SJCRH30 (cell line): ENCODE results near the gene KCTD1. TPM values are rescaled to one million over a fixed set of nuclear protein-coding genes. Genes with fewer than 3 reads are reported as not detected.

Experiments used
- DNase-seq, 2 experiments: peaks; one replicate each; pipeline ENCODE4 v3.0.0-alpha.2; 2015 to 2020
- H3K27ac ChIP-seq: fragments of 250-450 bp; sonication (Bioruptor Pico); 2 replicates; pipeline ENCODE4 v1.5.1; 2020; ENCODE audit warnings: mild to moderate bottlenecking, moderate library complexity
- H3K27me3 ChIP-seq: fragments of 250-450 bp; sonication (Bioruptor Pico); 2 replicates; pipeline ENCODE4 v1.5.1; 2020; ENCODE audit warnings: mild to moderate bottlenecking, moderate library complexity
- H3K36me3 ChIP-seq: fragments of 250-450 bp; sonication (Bioruptor Pico); 2 replicates; pipeline ENCODE4 v1.5.1; 2020; ENCODE audit warnings: mild to moderate bottlenecking, moderate library complexity
- H3K4me1 ChIP-seq: fragments of 250-450 bp; sonication (Bioruptor Pico); 2 replicates; pipeline ENCODE4 v1.5.1; 2020; ENCODE audit warnings: mild to moderate bottlenecking, moderate library complexity
- H3K4me3 ChIP-seq: fragments of 250-450 bp; sonication (Bioruptor Pico); 2 replicates; pipeline ENCODE4 v1.5.1; 2020; ENCODE audit warnings: mild to moderate bottlenecking, moderate library complexity
- H3K9me3 ChIP-seq: fragments of 250-450 bp; sonication (Bioruptor Pico); replicated peaks from 2 replicates; pipeline ENCODE4 v1.5.1; 2020; ENCODE audit warnings: mild to moderate bottlenecking, moderate library complexity
- total RNA-seq: library from RNA; depleted of rRNA; stranded (reverse); fragments of >200 nt; shearing (Covaris generic); gene quantifications from 2 replicates; pipeline ENCODE4 v1.2.3, GENCODE V29; 2014; rRNA removed

Gene KCTD1
- total RNA-seq, result 9.5 and 9.7 TPM in 2 replicates

DNA sequence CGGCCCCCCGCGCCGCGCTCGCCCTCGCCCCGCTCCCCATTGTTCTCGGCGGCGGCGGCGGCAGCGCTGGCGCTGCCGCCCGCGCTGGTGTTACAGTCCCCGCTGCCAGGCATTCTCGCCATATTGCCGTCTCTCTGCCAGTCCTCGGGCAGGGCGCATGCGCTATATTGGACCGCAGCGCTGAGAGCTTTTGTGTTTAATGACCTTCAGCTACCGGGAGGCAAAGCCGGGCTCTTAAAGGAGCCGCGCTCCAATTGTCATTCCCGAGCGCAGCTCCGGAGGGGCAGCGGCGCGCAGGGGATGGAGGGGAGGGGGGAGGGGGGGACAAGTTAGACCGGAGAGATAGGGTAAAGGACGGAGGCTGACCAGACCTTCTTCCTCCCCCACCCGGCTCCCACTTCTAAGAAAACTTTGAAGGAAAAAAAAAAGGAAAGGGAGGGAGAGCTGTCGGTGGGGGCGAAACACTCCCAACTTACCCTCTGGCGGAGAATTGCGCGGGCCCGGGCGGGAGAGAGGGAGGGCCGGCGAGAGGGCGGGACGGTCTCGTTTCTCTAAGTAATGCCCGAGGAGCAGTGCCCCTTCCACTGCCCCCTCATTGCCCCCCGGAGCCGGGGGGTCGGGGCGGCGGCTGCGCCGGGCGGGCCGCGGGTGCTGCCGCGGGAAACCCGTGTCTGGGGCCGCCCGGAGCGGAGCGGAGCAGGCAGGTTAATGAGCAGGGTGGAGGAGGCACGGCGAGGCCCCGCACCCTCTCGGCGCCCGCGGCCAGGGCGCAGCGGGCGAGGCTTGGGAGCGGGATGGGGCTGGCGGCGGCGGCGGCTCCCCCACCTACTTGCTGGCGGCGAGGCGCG, at the start of gene KCTD1:
Gene KCTD1 (minus strand): TSS at position 139 of the 848 bp plus-strand sequence. CDS start 17 bp downstream, at position 122.
- Histone ChIP-seq H3K27ac (peak within 1 kb of the TSS; percentile 37; the same call in 1 of the 2 replicates), H3K4me1 (no peaks in the 10 kb centered on the region), H3K36me3 (no peaks in the 10 kb centered on the region), H3K27me3 (no peaks in the 10 kb centered on the region), H3K9me3 (no peaks in the 10 kb centered on the region), H3K4me3 (peak within 1 kb of the TSS; percentile 72)
- DNase-seq, result peak; percentile 81 to 89

DNA sequence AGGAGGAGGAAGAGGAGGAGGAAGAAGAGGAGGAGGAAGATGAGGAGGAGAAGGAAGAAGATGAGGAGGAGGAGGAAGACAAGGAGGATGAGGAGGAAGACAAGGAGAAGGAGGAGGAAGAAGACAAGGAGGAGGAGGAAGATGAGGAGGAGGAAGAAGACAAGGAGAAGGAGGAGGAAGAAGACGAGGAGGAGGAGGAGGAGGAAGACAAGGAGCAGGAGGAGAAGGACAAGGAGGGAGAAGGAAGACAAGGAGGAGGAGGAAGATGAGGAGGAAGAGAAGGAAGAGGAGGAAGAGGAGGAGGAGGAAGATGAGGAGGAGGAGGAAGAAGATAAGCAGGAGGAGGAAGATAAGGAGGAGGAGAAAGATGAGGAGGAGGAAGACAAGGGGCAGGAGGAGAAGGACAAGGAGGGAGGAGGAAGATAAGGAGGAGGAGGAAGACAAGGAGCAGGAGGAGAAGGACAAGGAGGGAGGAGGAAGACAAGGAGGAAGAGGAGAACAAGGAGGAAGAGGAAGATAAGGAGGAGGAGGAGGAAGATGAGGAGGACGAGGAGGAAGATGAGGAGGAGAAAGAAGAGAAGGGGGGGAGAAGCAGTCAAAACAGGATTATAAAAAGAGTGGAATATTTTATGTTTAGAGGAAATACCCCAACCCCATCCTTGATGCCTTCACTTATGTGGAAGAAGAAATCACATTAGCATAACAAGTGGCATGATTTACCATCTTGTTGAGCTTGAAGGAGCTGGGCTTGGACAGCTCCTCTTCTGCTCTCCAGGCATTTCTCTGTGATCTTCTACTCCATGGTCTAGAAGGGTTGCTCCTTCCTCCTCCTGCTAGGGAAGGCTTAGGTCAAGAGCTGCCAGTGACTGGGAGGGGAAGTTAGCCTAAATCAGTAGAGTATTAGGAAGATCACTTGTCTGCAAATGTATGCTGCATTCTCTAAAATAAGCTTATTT, 45.3 kb upstream of the KCTD1 start:
- Histone ChIP-seq H3K4me3 (no peak overlapping the region), H3K36me3 (no peaks in the 10 kb centered on the region), H3K27ac (no peak overlapping the region), H3K9me3 (no peaks in the 10 kb centered on the region), H3K27me3 (no peaks in the 10 kb centered on the region), H3K4me1 (no peaks in the 10 kb centered on the region)
- DNase-seq, result no peak

DNA sequence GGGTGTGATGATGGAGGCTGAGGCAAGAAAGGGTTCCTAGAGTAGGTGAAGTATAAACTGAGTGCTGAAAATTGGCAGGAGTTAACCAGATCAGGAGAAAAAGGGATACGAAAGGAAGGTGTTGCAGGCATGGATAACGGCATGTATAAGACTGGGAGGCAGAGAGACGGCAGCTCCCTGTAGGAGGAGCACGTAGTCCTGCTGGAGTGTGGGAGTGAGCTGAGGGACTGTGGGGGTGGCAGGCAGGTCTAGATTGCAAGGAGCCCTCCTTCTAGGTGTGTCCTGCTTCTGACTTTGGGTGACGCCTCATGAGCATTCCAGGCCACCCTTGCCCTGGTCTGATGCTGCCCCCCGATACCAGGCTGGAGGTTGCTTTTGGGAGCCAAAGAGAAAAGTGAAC, 36.4 kb upstream of the KCTD1 start:
- Histone ChIP-seq H3K9me3 (no peaks in the 10 kb centered on the region), H3K36me3 (no peaks in the 10 kb centered on the region), H3K4me1 (no peaks in the 10 kb centered on the region), H3K27ac (no peak overlapping the region), H3K4me3 (no peak overlapping the region), H3K27me3 (no peaks in the 10 kb centered on the region)
- DNase-seq, result no peak

DNA sequence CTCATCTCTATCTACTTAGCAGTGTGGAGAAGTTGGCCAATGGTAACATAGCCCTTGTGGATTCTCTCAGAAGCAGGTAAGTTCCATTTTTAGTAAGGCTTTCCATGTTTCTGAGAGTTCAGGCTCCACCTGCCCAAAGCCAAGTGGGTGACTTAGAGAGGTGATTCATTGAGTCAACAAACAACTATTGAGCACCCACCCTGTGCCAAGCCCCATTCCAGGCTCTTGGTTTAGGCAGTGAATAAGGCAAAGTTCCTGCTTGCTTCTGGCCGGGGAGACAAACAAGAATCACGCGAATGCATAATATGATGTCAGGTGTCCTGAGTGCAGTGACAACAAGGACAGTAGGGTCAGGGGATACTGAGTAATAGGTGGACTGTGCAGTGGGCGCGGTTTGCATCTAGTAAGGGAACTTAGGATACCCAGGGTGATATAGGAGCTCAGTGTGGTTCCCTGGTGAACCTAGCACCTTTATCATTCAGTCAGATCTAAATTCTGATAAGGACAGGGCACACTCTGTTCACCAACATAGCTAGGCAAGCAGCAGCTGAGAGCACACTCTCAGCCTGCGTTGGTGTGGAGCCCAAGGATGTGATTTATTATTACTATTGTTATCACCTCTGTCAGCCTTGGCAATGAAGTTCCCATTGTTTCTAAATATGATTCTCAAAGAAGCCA, 31.7 kb upstream of the KCTD1 start:
- Histone ChIP-seq H3K27ac (no peak overlapping the region), H3K4me1 (no peaks in the 10 kb centered on the region), H3K4me3 (no peak overlapping the region), H3K27me3 (no peaks in the 10 kb centered on the region), H3K36me3 (no peaks in the 10 kb centered on the region), H3K9me3 (no peaks in the 10 kb centered on the region)
- no peak for DNase-seq

DNA sequence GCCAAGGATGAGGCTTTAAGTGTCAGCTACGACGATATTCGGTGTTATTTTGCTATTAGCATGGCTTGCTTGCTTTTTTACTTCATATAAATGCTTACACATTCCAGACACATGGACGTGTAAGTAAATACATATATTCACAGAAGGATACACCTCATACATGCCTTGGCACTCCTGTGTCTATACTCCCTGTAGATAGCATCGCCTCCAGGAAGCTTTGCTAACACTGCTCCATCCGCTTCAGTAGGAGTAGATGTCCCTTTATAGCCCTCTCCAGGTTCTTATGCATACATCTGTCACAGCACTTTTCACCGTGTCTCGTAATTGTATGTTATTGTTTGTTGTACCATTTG, 27.5 kb upstream of the KCTD1 start:
- H3K4me1 ChIP-seq, result no peaks in the 10 kb centered on the region
- H3K9me3 ChIP-seq, result no peaks in the 10 kb centered on the region
- no peaks in the 10 kb centered on the region for H3K36me3 ChIP-seq
- H3K27me3 ChIP-seq, result no peaks in the 10 kb centered on the region
- DNase-seq, result peak in 1 of 2 experiments; percentile 1
- H3K4me3 ChIP-seq, result peak overlapping the region; percentile 54
- peak overlapping the region; percentile 25; the same call in 1 of the 2 replicates for H3K27ac ChIP-seq

DNA sequence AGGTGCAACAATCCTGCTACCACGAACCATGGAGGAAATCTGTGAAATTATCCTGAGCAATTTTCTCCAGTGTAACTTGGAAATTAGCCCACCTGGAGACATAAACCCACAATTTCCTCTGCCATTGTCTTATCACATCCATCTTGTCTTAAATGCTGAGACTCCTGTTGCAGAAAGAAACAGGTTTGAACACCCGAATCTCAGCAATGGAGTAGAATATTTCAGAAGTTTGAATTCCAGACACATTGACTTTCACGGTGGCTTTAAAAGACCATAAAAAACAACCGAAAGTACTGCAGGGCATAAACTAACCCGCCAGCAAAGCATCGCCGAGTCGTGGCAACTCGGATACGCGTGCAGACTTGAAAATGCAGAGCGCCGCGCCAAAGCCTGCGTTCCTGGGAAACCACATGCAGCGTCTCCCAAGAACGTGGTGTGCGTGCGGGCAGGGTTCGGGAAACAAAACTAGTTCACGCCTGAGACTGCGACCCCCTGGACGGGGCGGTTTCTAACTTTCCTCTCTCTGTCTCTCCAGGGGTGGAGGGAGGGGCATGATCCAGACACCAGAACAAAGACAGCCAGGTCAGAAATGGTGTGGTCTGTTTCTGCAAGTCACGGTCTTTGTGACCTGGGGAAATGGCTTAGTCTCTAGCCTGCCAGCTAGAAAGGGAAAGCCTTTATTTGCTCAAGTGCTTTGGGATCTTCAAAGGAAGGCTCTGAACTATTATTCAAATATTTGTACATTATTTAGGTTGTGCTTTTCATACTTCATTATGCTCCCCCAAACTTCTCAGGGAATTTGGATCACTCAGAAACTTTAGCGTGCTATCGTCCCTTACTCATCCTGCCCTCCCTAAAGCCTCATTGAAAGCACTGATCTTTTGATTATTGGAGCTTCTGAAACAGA, 26.9 kb upstream of the KCTD1 start:
- H3K4me1 ChIP-seq, result no peaks in the 10 kb centered on the region
- H3K27ac ChIP-seq, result peak overlapping the region; percentile 25; the same call in 1 of the 2 replicates
- H3K9me3 ChIP-seq, result no peaks in the 10 kb centered on the region
- DNase-seq, result peak; percentile 29 to 39
- peak overlapping the region; percentile 54 for H3K4me3 ChIP-seq
- no peaks in the 10 kb centered on the region for H3K36me3 ChIP-seq
- H3K27me3 ChIP-seq, result no peaks in the 10 kb centered on the region

DNA sequence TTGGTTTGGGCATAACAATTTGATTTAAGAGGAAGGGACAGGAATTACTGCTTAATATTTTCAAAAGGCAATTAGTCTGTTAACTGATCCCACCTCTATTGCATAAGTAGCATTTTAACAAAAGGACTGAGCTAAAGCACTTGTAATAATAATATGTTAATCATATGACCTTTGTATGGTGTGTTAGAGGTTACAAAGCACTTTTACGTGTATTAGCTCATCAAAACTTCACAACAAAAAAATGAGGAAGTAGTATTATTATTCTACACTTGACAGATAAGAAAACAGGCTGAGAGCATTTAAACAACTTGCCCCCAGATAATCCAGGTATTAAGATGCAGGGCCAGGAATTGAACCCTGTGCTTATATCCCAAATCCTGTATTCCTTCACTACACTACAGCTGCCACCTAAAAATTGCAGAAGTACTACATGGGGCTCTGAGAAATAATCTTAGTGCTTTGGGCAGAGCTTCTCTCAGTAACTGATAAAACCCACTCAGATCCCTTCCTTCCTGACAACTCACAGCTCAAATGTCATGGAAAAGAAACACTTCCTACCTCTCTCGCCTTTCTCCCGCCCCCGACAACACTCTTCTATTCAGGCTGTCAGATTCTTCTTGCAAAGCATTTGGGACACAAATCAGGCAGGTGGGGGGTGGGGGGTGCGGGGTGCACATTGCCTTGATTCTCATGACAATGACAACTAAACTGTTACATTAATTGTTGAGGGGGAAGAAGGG, 20.7 kb upstream of the KCTD1 start:
- no peak for DNase-seq
- Histone ChIP-seq H3K4me1 (no peaks in the 10 kb centered on the region), H3K9me3 (no peaks in the 10 kb centered on the region), H3K27me3 (no peaks in the 10 kb centered on the region), H3K27ac (no peak overlapping the region), H3K36me3 (no peaks in the 10 kb centered on the region), H3K4me3 (no peak overlapping the region)

DNA sequence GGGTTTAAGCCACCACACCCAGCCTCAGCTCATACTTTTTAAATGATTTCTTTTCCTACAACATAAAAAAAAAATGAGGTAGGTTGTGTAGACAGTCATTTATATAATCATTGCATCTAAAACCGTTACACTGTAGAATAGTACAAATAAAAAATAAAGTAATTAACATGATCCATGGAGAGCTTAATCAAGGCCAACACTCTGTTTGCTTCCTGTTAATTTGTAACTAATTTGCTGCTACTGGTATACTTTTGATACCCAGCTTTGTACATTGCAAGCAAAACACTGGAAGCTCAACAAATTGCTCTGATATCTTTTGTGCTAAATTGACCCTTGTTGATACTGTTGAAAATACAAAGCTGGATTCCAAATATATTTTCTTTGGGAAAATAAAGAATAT, 20.2 kb upstream of the KCTD1 start:
- H3K27me3 ChIP-seq, result no peaks in the 10 kb centered on the region
- H3K36me3 ChIP-seq, result no peaks in the 10 kb centered on the region
- no peak for DNase-seq
- no peak overlapping the region for H3K4me3 ChIP-seq
- no peaks in the 10 kb centered on the region for H3K4me1 ChIP-seq
- no peak overlapping the region for H3K27ac ChIP-seq
- H3K9me3 ChIP-seq, result no peaks in the 10 kb centered on the region

DNA sequence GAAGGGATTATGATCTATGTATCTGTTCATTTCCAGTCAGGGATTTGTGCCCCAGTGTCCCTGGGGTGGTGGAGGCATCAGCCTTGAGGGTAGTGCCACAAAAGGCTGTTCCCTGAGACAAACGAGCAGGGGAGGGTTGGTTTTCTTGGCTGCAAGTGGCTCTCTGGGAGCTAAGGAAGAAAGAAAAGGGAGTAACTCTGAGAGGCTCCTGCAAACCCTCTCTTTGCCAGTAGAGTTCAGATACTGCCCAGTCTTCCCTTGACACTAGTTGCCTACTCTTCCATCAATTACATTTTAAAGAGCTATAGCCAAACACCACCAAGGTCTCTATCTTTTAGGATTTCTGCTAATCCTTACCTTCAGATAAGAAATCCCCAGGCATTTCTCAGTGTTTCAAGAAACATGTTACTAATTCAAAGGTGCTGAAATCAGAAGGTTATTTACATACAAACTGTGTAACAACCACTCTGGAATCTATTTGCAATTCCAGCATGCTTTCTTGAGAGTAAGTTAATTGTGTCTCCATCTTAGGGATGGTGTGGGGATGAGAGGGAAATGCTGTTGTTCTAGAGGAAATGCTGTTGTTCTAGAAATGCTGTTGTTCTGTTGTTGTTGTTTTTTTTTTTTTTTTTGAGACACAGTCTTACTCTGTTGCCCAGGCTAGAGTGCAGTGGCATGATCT, 18.7 kb upstream of the KCTD1 start:
- Histone ChIP-seq H3K4me1 (no peaks in the 10 kb centered on the region), H3K9me3 (no peaks in the 10 kb centered on the region), H3K4me3 (no peak overlapping the region), H3K36me3 (no peaks in the 10 kb centered on the region), H3K27ac (no peak overlapping the region), H3K27me3 (no peaks in the 10 kb centered on the region)
- no peak for DNase-seq

DNA sequence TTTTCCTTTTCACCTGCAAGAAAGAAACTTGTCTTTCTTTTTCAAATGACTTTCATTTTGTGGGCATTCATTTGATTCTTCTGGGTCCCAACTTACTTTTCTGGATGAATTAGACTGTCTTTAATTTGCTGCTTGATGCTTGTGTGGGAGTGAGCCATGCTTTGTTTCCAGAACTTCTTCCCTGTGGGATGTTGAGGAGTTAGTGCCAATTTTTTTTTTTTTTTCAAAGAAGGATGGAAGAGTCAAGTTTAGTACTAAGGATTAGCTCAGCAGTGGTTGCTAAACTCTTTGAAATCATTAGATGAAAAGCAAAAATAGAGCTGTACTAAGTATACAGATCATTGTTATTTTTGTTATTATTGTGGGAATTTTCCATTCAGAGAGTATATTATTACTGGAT, 17.2 kb upstream of the KCTD1 start:
- DNase-seq, result no peak
- Histone ChIP-seq H3K9me3 (no peaks in the 10 kb centered on the region), H3K4me3 (no peak overlapping the region), H3K36me3 (no peaks in the 10 kb centered on the region), H3K27me3 (no peaks in the 10 kb centered on the region), H3K4me1 (no peaks in the 10 kb centered on the region), H3K27ac (no peak overlapping the region)

DNA sequence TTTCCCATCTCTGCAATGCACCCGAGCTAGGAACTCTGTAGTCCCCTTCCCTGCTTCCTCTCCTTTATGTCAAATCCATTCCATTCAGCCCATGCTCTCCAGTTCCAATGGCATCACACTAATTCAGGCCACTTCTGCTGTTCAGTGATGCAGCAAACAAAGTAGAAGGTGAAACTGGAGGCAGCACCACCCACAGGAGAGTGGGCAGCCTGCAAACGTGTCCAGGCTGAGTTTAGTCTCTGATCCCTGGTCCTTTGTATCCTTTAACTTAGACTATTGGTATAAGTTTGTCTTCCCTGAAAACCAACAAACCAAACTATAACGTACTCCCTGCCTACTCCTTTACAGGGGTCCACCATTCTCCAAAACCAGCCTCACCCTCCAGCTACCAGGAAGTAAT, 14.7 kb upstream of the KCTD1 start:
- Histone ChIP-seq H3K4me1 (no peaks in the 10 kb centered on the region), H3K27ac (no peak overlapping the region), H3K27me3 (no peaks in the 10 kb centered on the region), H3K4me3 (no peak overlapping the region), H3K9me3 (no peaks in the 10 kb centered on the region), H3K36me3 (no peaks in the 10 kb centered on the region)
- no peak for DNase-seq

DNA sequence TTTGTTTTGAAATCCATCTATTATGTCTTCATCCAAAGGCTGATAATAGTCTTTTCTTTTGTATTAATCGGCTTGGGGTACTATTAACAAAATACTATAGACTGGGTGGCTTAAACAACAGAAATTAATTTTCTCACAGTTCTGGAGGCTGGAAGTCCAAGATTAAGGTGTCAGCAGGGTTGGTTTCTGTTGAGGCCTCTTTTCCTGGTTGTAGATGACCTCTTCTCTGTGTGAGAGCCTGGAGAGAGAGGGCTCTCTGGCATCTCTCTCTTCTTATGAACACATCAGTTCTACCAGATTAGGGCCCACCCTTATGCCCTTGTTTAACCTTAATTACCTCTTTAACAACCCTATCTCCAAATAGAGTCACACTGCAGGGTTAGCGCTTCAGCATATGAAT, 14.2 kb upstream of the KCTD1 start:
- H3K27me3 ChIP-seq, result no peaks in the 10 kb centered on the region

DNA sequence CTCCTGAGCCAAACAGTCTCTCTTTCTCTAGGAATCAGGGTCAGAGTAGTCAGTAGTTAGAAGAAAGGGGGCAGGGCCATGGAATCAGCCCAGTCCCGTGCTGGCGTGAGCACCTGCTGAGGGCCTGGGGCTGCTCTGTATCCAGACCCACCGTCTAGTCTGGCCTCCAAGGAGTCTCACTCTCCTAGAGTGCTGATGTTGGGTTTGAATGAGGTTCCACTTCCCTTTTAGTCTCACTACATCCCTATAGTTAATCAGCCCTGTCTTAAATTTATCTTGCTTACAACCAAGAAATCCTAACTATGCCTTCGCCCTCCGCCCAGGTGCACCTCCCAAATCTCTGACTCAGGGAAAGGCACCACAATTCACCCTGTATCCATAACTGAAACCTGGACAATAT, 13.4 kb upstream of the KCTD1 start:
- Histone ChIP-seq H3K4me1 (no peaks in the 10 kb centered on the region), H3K27me3 (no peaks in the 10 kb centered on the region), H3K9me3 (no peaks in the 10 kb centered on the region), H3K4me3 (no peak overlapping the region), H3K36me3 (no peaks in the 10 kb centered on the region), H3K27ac (no peak overlapping the region)
- DNase-seq, result no peak

More for the DNA sequence above, 14.2 kb upstream of the KCTD1 start:
- Histone ChIP-seq H3K36me3 (no peaks in the 10 kb centered on the region), H3K9me3 (no peaks in the 10 kb centered on the region), H3K4me1 (no peaks in the 10 kb centered on the region), H3K27ac (no peak overlapping the region), H3K4me3 (no peak overlapping the region)
- no peak for DNase-seq
